Fibroblast of lung (primary cell): ENCODE measurements around the gene ARFIP1. TPM values are rescaled to one million over a fixed set of nuclear protein-coding genes. Genes with fewer than 3 reads are reported as not detected.

Experiments
- DNase-seq, 2 donors: peaks; one replicate each; pipeline versions ENCODE4 v3.0.0 to v3.0.0-alpha.2; 2010; ENCODE audit warnings: low read depth in 2 of 2
- H2AFZ ChIP-seq: 2 replicates; pipeline ENCODE4 v1.5.1; 2012; ENCODE audit warnings: low read length, control low read depth, inconsistent platforms
- H3K27ac ChIP-seq: 2 replicates; pipeline ENCODE4 v1.5.1; 2011; ENCODE audit warnings: low read length, control low read depth; ENCODE audit not compliant: insufficient read depth
- H3K27me3 ChIP-seq: 2 replicates; pipeline ENCODE4 v1.5.1; 2011; ENCODE audit warnings: mild to moderate bottlenecking, low read length; ENCODE audit not compliant: control insufficient read depth, insufficient read depth
- H3K36me3 ChIP-seq: 2 replicates; pipeline ENCODE4 v1.5.1; 2011; ENCODE audit warnings: low read length; ENCODE audit not compliant: control insufficient read depth, insufficient read depth
- H3K4me1 ChIP-seq: 2 replicates; pipeline ENCODE4 v1.5.1; 2011; ENCODE audit warnings: low read length; ENCODE audit not compliant: control insufficient read depth, insufficient read depth; ENCODE audit errors: extremely low read depth
- H3K4me2 ChIP-seq: 2 replicates; pipeline ENCODE4 v1.5.1; 2011; ENCODE audit warnings: low read length, control low read depth; ENCODE audit not compliant: insufficient read depth; ENCODE audit errors: extremely low read depth
- H3K4me3 ChIP-seq, 4 experiments: fragments of 200-600 bp in 1 of 4; sonication (generic) in 1 of 4; replicated peaks in 1 of 4; 2 replicates each; pipeline ENCODE4 v1.5.1; 2011 to 2016; ENCODE audit warnings: low read length in 4 of 4, low read depth in 3 of 4, mild to moderate bottlenecking in 3 of 4, control low read depth in 2 of 4, inconsistent platforms in 1 of 4, mixed read lengths in 1 of 4; ENCODE audit not compliant: insufficient read depth in 1 of 4; ENCODE audit errors: control extremely low read depth in 1 of 4
- H3K79me2 ChIP-seq: 2 replicates; pipeline ENCODE4 v1.5.1; 2012; ENCODE audit warnings: mild to moderate bottlenecking, low read length, inconsistent platforms; ENCODE audit not compliant: control insufficient read depth, insufficient read depth
- H3K9ac ChIP-seq: 2 replicates; pipeline ENCODE4 v1.5.1; 2011; ENCODE audit warnings: mild to moderate bottlenecking, low read length, control low read depth; ENCODE audit not compliant: insufficient read depth
- H3K9me3 ChIP-seq: 2 replicates; pipeline ENCODE4 v1.5.1; 2012; ENCODE audit warnings: low read depth, low read length; ENCODE audit not compliant: control insufficient read depth, insufficient read depth
- H4K20me1 ChIP-seq: 2 replicates; pipeline ENCODE4 v1.5.1; 2011; ENCODE audit warnings: low read length; ENCODE audit not compliant: control insufficient read depth, insufficient read depth; ENCODE audit errors: extremely low read depth
- EZH2 ChIP-seq: IDR thresholded peaks from 2 replicates; pipeline ENCODE4 v1.5.1; 2012; ENCODE audit warnings: low read length, control low read depth, mild to moderate bottlenecking; ENCODE audit errors: missing control alignments
- polyA plus RNA-seq, 2 donors: library from polyadenylated mRNA; depleted of rRNA in 1 of 2; stranded (reverse) in 1 of 2; unstranded in 1 of 2; fragments of >200 nt; gene quantifications; 2 replicates each; pipeline ENCODE4 v1.2.1, GENCODE V29; 2011 to 2012; ENCODE audit warnings: missing spikeins in 1 of 2
- total RNA-seq: library from RNA; depleted of rRNA; stranded (reverse); fragments of >200 nt; gene quantifications from 2 replicates; pipeline ENCODE4 v1.2.1, GENCODE V29; 2014
- TF ChIP-seq, protein P1 (sequence below), 2 donors: IDR thresholded peaks in 1 of 2; conservative IDR thresholded peaks in 1 of 2; 1 replicate in 1 of 2; 2 replicates in 1 of 2; pipeline ENCODE4 v1.5.1; 2011 to 2012; ENCODE audit warnings: low read length in 2 of 2, control low read depth in 1 of 2, inconsistent platforms in 1 of 2, low read depth in 1 of 2, mild to moderate bottlenecking in 1 of 2

Gene ARFIP1
- total and polyA plus RNA-seq, 2 donors (not counting 1 experiment from before 2014, with no cell fraction given), result 35.6 to 40.8 TPM

DNA sequence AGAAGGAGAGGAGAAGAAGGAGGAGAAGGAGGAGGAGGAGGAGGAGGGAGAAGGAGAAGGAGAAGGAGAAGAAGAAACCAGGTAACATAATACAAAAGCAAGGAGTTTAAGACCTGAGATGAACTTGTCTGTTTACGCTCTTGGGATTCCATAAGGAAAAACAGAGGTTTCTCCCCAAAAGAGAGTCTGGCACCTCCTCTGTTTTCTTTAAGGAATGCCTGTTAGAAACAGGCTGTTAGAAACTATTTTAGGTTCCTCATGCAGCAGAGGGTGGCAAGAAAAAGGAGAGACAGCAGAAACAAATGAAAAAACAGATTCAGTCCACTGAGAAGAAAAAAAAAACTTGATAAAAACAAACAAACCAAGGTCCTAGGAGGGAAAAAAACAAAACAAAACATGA is 146.1 kb downstream of the ARFIP1 start:
- Histone ChIP-seq H3K27me3 (no peaks in the 10 kb centered on the region), H2AFZ (no peak overlapping the region), H3K9me3 (no peaks in the 10 kb centered on the region), H3K4me2 (no peak overlapping the region), H4K20me1 (no peaks in the 10 kb centered on the region), H3K79me2 (no peaks in the 10 kb centered on the region), H3K9ac (no peak overlapping the region), H3K27ac (no peak overlapping the region), H3K4me1 (no peaks in the 10 kb centered on the region), H3K36me3 (no peaks in the 10 kb centered on the region), H3K4me3 (no peak overlapping the region)
- DNase-seq, result no peak
- no peak for TF ChIP-seq EZH2

DNA sequence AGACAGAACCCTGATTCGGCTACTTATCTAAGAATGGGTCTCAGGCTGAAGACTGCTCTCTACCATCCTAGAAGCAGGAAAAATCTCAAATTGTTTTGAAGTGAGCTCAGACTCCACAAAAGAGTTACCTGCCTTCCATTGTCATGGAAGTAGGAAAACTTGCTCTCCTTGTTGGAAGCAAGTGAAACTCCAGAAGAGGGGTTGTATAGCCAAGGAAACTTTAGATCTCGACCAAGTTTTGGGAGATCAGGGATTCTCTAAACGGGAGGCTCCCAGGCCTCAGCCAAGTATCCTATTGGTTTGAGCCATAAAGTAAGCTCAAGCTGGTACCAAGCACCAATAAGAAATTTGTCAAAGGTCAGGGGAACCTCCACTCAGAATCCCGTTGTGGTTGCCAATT is 147.2 kb downstream of the ARFIP1 start:
- Histone ChIP-seq H3K36me3 (no peaks in the 10 kb centered on the region), H3K4me1 (no peaks in the 10 kb centered on the region), H3K27me3 (no peaks in the 10 kb centered on the region), H4K20me1 (no peaks in the 10 kb centered on the region), H3K4me3 (no peak overlapping the region), H3K4me2 (no peak overlapping the region), H3K27ac (no peak overlapping the region), H3K9ac (no peak overlapping the region), H2AFZ (no peak overlapping the region), H3K79me2 (no peaks in the 10 kb centered on the region), H3K9me3 (no peaks in the 10 kb centered on the region)
- TF ChIP-seq, protein P1, sequence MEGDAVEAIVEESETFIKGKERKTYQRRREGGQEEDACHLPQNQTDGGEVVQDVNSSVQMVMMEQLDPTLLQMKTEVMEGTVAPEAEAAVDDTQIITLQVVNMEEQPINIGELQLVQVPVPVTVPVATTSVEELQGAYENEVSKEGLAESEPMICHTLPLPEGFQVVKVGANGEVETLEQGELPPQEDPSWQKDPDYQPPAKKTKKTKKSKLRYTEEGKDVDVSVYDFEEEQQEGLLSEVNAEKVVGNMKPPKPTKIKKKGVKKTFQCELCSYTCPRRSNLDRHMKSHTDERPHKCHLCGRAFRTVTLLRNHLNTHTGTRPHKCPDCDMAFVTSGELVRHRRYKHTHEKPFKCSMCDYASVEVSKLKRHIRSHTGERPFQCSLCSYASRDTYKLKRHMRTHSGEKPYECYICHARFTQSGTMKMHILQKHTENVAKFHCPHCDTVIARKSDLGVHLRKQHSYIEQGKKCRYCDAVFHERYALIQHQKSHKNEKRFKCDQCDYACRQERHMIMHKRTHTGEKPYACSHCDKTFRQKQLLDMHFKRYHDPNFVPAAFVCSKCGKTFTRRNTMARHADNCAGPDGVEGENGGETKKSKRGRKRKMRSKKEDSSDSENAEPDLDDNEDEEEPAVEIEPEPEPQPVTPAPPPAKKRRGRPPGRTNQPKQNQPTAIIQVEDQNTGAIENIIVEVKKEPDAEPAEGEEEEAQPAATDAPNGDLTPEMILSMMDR (conservative IDR thresholded peaks at IDR 0.05 in 1 of 2, IDR thresholded peaks at IDR 0.05 in 1 of 2; ENCODE audit: low read depth in 1 of 2, low read length in 2 of 2), result no peak
- TF ChIP-seq EZH2, result no peak
- DNase-seq, result no peak

DNA sequence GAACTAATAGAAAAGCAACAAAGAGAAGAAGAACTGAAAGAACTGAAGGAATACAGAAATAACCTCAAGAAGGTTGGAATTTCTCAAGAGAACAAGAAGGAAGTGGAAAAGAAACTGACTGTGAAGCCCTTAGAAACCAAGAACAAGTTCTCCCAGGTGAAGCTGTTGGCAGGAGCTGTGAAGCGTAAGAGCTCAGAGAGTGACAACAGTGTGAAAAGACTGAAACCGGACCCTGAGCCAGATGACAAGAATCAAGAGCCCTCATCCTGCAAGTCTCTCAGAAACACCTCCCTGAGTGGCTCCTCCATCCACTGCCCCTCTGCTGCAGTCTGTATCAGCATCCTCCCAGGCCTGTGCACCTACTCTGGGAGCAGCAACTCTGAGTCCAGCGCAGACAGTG is 148.0 kb downstream of the ARFIP1 start:
- Histone ChIP-seq H3K4me2 (no peak overlapping the region), H3K4me1 (no peaks in the 10 kb centered on the region), H3K36me3 (no peaks in the 10 kb centered on the region), H3K4me3 (no peak overlapping the region), H3K27me3 (no peaks in the 10 kb centered on the region), H3K9me3 (no peaks in the 10 kb centered on the region), H3K79me2 (no peaks in the 10 kb centered on the region), H4K20me1 (no peaks in the 10 kb centered on the region), H3K27ac (no peak overlapping the region), H2AFZ (no peak overlapping the region), H3K9ac (no peak overlapping the region)
- TF ChIP-seq, protein P1 (conservative IDR thresholded peaks at IDR 0.05 in 1 of 2, IDR thresholded peaks at IDR 0.05 in 1 of 2; ENCODE audit: low read depth in 1 of 2, low read length in 2 of 2), result no peak
- TF ChIP-seq EZH2, result no peak
- DNase-seq, result no peak
